Activated CD4-positive, alpha-beta T cell treated with anti-CD3 and anti-CD28 coated beads for 36 hours (primary cell): ENCODE results near the gene DDX52. TPM values are rescaled to one million over a fixed set of nuclear protein-coding genes. Genes with fewer than 3 reads are reported as not detected.
"Not testable (repeated sequence)": the region's sequence is repeated elsewhere in the genome, so short reads cannot be mapped to it uniquely, and the experiment has no call there.

Experiments
- ATAC-seq: fragments of 200-7000 bp; cut with Tn5 transposase; one replicate; pipeline ENCODE4 v1.10.0; 2021; ENCODE audit warnings: mild to moderate bottlenecking, moderate library complexity
- CTCF ChIA-PET: fragments of 350-600 bp; sonication (Branson Sonifier 250); formaldehyde crosslinking; loops from one replicate; lab custom pipeline; 2021; ENCODE audit warnings: antibody characterized with exemption; lab: Charles Lee
- POLR2A ChIA-PET: fragments of 350-600 bp; sonication (Branson Sonifier 250); formaldehyde crosslinking; loops from one replicate; lab custom pipeline; 2021; ENCODE audit warnings: antibody characterized with exemption, inconsistent platforms; lab: Charles Lee
- DNase-seq: peaks from one replicate; pipeline ENCODE4 v3.0.0-alpha.2; 2020
- H3K27ac Mint-ChIP-seq: one replicate; pipeline ENCODE4 v1.8.0; 2021; ENCODE audit warnings: mixed read lengths
- H3K27me3 Mint-ChIP-seq: one replicate; pipeline ENCODE4 v1.8.0; 2021; ENCODE audit warnings: mixed read lengths
- H3K36me3 Mint-ChIP-seq: one replicate; pipeline ENCODE4 v1.8.0; 2021; ENCODE audit warnings: low read depth, mixed read lengths
- H3K4me1 Mint-ChIP-seq: one replicate; pipeline ENCODE4 v1.8.0; 2021; ENCODE audit warnings: mixed read lengths
- H3K4me3 Mint-ChIP-seq: one replicate; pipeline ENCODE4 v1.8.0; 2021; ENCODE audit warnings: mild to moderate bottlenecking, moderate library complexity, mixed read lengths
- H3K9me3 Mint-ChIP-seq: one replicate; pipeline ENCODE4 v1.8.0; 2021; ENCODE audit warnings: low read depth, mixed read lengths
- intact Hi-C, 2 experiments: fragments of 100-400 bp; cut with DNase I in 1 of 2; cut with micrococcal nuclease in 1 of 2; formaldehyde crosslinking; loops; one replicate each; pipeline versions ENCODE4 v1.14.2 to v1.15.1; 2022 to 2024; cut with DNase I, micrococcal nuclease
- total RNA-seq, 2 experiments: library from RNA; stranded (reverse); gene quantifications; one replicate each; pipeline ENCODE4 v1.2.3, GENCODE V29; 2021

DDX52 gene, protein sequence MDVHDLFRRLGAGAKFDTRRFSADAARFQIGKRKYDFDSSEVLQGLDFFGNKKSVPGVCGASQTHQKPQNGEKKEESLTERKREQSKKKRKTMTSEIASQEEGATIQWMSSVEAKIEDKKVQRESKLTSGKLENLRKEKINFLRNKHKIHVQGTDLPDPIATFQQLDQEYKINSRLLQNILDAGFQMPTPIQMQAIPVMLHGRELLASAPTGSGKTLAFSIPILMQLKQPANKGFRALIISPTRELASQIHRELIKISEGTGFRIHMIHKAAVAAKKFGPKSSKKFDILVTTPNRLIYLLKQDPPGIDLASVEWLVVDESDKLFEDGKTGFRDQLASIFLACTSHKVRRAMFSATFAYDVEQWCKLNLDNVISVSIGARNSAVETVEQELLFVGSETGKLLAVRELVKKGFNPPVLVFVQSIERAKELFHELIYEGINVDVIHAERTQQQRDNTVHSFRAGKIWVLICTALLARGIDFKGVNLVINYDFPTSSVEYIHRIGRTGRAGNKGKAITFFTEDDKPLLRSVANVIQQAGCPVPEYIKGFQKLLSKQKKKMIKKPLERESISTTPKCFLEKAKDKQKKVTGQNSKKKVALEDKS
- 10 to 100 TPM; 34.6 to 41.7 TPM for total RNA-seq

DNA sequence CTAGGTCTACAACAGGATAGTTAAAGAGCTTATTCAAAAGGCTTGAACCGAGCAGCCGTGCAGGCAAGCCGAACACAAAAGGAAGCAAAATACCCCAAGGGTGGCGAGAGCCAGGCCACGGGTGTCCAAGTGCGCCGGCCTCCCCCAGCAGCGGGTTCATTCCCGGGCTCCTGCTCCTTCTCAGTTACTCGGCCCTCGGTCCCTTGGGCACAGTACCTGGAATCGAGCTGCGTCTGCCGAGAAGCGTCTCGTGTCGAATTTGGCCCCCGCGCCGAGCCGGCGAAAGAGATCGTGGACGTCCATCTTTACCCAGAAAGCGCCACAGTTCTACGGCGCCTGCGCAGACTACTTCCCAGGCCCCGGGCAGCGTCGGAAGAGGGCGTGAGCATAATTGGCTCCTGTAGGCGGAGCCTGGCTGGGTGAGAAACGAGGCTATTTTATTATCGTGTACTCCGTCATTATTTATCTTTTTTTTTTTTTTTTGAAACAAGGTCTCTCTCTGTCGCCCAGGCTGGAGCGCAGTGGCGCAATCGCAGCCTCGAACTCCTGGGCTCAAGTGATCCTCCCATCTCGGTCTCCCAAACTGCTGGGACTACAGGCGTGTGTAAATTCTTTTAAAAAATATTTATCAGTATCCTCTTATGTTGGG lies at the start of gene DDX52:
Gene DDX52 (minus strand): TSS at position 329 of the 649 bp plus-strand sequence. CDS start 26 bp downstream, at position 303.
- no peaks in the 10 kb centered on the region for H3K9me3 Mint-ChIP-seq
- peak; percentile 99 for ATAC-seq
- ChIA-PET CTCF (interaction anchor here (0.6 to 1.1 kb wide), 3 partner anchors 173 to 229 kb away, joined by 3 read pairs; no protein-coding TSS in a partner anchor), POLR2A (interaction anchor here (0.5 kb wide), 1 partner anchor 291 kb away, joined by 3 read pairs; no protein-coding TSS in a partner anchor)
- peak; percentile 93 for DNase-seq
- peaks cover 25% of the 10 kb centered on the region for H3K4me1 Mint-ChIP-seq
- intact Hi-C loops = loop anchor here (1.0 to 5.0 kb wide), 6 partner anchors 34 to 695 kb away; partner anchors contain the start of genes SYNRG (in 2 of the 2) and AATF (in 1 of the 2)
- peak within 1 kb of the TSS; percentile 94 for H3K4me3 Mint-ChIP-seq
- peaks cover 24% of the 10 kb centered on the region for H3K27me3 Mint-ChIP-seq
- peaks cover 25% of the 10 kb centered on the region for H3K36me3 Mint-ChIP-seq
- H3K27ac Mint-ChIP-seq = peak within 1 kb of the TSS; percentile 91

DNA sequence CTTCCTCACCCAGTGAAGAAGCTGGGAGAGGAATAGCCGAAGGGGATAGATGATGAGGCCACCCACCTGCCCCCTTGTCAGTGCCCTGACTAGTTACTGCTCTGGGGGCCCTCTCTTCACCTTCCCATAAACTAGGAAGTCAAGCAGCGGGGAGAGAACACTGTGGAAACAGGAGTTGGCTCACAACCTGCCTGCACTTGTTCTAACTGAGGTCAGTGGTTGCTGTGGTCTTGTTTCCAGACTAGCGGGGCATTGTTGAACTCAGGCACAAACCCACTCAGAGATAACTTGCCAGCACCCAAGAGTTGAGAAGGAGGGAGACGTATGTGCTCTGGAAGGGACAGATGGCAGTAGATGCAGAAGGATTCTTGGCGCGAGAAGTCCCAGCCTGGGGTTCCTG lies 48.6 kb upstream of the DDX52 start:
- Mint-ChIP-seq H3K4me3 (no peak overlapping the region), H3K36me3 (no peaks in the 10 kb centered on the region), H3K27me3 (peaks cover 4% of the 10 kb centered on the region), H3K27ac (no peak overlapping the region), H3K4me1 (no peaks in the 10 kb centered on the region), H3K9me3 (peaks cover 2% of the 10 kb centered on the region)
- ATAC-seq = no peak
- intact Hi-C loops = no loop called here
- CTCF ChIA-PET = no interaction called here
- DNase-seq = no peak
- POLR2A ChIA-PET = no interaction called here

DNA sequence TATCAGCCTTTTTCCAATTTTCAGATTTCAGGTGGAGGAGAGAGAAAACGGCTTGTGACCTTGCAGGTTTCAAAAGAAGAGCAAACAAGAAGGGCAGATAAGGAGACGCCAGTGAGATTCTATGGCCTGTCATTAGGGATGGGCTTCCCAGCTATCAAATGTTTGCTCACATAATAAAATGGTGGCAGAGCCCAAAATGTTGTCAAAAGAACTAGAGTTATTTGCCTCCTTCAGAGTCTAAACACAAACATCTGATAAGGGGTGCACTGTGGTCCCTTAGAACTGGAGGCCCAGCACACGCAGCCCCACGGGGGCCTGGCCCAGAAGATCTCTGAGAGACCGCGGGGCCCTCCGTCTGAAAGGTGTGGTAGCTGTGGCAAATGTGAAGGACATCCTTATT lies 46.1 kb upstream of the DDX52 start:
- no peak for DNase-seq
- Mint-ChIP-seq H3K4me1 (no peaks in the 10 kb centered on the region), H3K27ac (no peak overlapping the region), H3K27me3 (no peaks in the 10 kb centered on the region), H3K4me3 (no peak overlapping the region), H3K36me3 (no peaks in the 10 kb centered on the region), H3K9me3 (no peaks in the 10 kb centered on the region)
- ATAC-seq = no peak
- intact Hi-C loops = no loop called here
- POLR2A ChIA-PET = no interaction called here
- CTCF ChIA-PET = interaction anchor here (0.8 kb wide), 1 partner anchor 9 kb away, joined by 4 read pairs; no protein-coding TSS in a partner anchor

DNA sequence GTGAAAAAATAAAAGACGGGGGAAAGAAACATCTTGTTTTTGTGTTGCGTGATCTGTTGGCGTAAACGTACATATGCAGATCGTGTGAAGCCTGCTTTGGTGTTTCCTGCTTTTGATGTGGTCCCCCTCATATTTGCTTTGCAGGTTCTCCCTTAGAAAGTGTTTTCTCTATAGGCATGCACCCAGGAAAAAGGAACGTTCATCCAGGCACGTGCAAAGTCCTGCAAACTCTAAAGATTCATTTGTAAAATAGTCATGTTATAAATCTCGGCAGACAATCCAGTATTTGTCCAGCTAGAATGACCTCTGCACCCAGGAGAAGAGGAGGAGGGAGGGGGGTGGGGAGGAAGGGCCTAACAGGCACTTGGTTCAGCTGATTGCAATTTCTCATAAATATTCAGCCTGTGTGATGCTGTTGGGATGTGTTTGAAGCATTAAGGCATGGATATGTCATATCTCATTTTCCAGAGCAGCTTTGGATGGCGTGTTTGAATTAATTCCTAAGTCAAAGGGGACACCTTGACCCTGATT lies 40.3 kb upstream of the DDX52 start:
- no peak for ATAC-seq
- H3K4me1 Mint-ChIP-seq = peaks cover 5% of the 10 kb centered on the region

DNA sequence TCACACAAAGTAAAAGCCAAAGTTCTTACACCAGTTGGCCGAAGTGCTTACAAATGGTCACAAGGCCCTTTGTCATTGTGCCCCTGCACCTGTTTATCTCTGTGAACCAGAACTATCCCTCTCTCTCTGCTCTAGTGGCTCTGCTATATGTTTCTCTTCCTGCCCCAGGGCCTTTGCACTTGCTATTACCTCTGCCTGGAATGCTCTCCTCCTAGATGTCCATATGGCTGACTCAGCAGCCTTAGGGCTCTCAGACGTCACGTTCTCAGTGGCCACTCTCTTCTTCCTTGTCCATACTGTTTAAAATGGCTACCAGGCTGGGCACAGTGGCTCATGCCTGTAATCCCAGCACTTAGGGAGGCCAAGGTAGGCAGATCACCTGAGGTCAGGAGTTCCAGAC lies 38.8 kb upstream of the DDX52 start:
- peak overlapping the region; percentile 2 for H3K27ac Mint-ChIP-seq
- CTCF ChIA-PET = interaction anchor here (1.2 kb wide), 1 partner anchor 13 kb away, joined by 3 read pairs; no protein-coding TSS in a partner anchor
- intact Hi-C loops = no loop called here
- POLR2A ChIA-PET = no interaction called here
- H3K4me3 Mint-ChIP-seq = no peak overlapping the region
- DNase-seq (no peak), ATAC-seq (no peak)
- peaks cover 5% of the 10 kb centered on the region for H3K4me1 Mint-ChIP-seq
- H3K36me3 Mint-ChIP-seq = no peaks in the 10 kb centered on the region
- peaks cover 7% of the 10 kb centered on the region for H3K27me3 Mint-ChIP-seq
- no peaks in the 10 kb centered on the region for H3K9me3 Mint-ChIP-seq

More for the DNA sequence above, 40.3 kb upstream of the DDX52 start:
- no peak for DNase-seq
- Mint-ChIP-seq H3K27me3 (peaks cover under 1% of the 10 kb centered on the region), H3K4me3 (no peak overlapping the region), H3K27ac (no peak overlapping the region), H3K36me3 (no peaks in the 10 kb centered on the region), H3K9me3 (no peaks in the 10 kb centered on the region)
- CTCF ChIA-PET = interaction anchor here (0.6 kb wide), 1 partner anchor 132 kb away, joined by 3 read pairs; no protein-coding TSS in a partner anchor
- POLR2A ChIA-PET = no interaction called here
- intact Hi-C loops = no loop called here

DNA sequence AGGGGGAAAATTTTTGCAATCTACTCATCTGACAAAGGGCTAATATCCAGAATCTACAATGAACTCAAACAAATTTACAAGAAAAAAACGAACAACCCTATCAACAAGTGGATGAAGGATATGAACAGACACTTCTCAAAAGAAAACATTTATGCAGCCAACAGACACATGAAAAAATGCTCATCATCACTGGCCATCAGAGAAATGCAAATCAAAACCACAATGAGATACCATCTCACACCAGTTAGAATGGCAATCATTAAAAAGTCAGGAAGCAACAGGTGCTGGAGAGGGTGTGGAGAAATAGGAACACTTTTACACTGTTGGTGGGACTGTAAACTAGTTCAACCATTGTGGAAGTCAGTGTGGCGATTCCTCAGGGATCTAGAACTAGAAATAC lies 36.7 kb upstream of the DDX52 start:
- DNase-seq, CTCF ChIA-PET, H3K36me3 Mint-ChIP-seq, H3K27ac Mint-ChIP-seq, H3K4me1 Mint-ChIP-seq, ATAC-seq, intact Hi-C loops, H3K9me3 Mint-ChIP-seq, POLR2A ChIA-PET, H3K4me3 Mint-ChIP-seq: not testable (repeated sequence)
- peaks cover 17% of the 10 kb centered on the region for H3K27me3 Mint-ChIP-seq

DNA sequence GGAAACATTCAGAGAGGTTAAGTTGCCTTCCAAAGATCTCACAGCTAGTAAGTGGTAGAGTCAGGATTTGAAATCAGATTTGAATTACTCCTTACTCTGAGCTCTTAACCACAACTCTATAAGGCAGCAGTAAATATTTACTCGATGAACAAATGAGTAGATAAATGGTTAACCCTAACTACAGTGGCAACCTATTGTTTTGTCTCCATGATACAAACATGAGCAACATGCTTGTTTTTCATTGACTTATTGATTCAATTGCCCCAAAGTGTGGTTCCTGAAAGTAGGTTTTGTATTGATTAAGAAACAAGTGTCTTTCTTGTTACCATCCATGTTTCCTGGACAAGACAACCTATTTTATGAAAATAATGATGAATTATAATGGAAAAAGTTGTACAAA lies 34.8 kb upstream of the DDX52 start:
- Mint-ChIP-seq H3K36me3 (no peaks in the 10 kb centered on the region), H3K9me3 (no peaks in the 10 kb centered on the region), H3K4me1 (no peaks in the 10 kb centered on the region), H3K27ac (no peak overlapping the region), H3K4me3 (no peak overlapping the region), H3K27me3 (peaks cover 17% of the 10 kb centered on the region)
- POLR2A ChIA-PET = no interaction called here
- CTCF ChIA-PET = no interaction called here
- ATAC-seq (no peak), DNase-seq (no peak)
- intact Hi-C loops = no loop called here

DNA sequence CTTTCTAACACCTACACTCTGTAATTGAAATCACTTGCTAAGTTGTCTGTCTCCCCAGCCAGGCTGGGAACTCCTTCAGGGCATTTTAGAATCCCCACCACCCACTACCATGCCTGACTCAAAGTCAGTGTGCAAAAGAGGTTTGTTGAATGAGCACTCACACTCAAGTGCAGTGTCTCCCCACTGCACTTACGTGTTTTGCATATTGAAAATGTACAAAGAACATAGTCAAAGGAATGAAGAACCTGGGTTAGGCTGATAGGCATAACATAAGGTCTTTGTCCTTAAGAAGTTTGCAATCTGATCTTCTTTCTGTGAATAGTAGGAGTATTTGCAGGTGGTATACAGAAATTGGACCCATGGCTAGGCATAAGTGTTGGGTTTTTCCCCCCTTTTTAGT lies 33.8 kb upstream of the DDX52 start:
- H3K27me3 Mint-ChIP-seq = peaks cover 17% of the 10 kb centered on the region
- POLR2A ChIA-PET = no interaction called here
- no peak overlapping the region for H3K27ac Mint-ChIP-seq
- H3K36me3 Mint-ChIP-seq = no peaks in the 10 kb centered on the region
- ATAC-seq (no peak), DNase-seq (no peak)
- intact Hi-C loops = no loop called here
- no peaks in the 10 kb centered on the region for H3K9me3 Mint-ChIP-seq
- CTCF ChIA-PET = no interaction called here
- H3K4me1 Mint-ChIP-seq = no peaks in the 10 kb centered on the region
- H3K4me3 Mint-ChIP-seq = no peak overlapping the region

DNA sequence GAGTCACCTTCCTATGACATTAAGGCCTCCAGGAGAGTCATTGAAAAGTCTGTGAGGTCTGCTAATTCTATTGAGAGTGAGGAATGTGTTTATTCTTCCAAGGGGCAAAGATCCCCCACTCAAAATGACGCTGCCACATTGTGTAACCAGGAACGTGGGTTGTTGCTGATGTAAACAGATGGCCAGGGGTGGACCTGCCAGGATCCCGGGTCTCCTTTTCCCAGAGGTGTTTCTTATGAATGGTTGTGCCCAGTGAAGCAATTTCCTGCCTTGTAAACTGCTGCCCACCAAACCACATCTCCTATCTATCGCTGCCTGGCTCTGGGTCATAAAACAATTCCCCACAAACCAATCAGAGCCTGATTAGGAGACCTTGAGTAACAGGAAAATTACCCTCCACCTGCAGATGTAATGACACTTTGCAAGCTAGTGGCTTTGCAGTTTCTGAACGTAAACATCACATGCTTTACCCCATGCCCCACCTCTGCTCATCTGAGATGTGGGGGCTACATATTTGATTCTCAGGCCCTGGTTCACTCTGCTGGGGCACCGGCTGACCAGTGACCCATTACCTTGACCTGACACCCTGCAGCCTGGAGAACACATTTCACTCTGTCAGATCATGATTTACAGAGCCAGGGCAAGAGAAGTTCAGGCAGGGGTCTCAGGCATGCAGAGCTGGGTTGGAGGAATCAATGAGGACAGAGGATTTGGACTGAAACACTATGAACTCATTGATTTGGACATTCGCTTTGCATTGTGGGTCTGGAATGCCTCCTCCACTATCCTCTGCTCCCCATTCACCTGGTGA lies 33.1 kb upstream of the DDX52 start:
- CTCF ChIA-PET = no interaction called here

DNA sequence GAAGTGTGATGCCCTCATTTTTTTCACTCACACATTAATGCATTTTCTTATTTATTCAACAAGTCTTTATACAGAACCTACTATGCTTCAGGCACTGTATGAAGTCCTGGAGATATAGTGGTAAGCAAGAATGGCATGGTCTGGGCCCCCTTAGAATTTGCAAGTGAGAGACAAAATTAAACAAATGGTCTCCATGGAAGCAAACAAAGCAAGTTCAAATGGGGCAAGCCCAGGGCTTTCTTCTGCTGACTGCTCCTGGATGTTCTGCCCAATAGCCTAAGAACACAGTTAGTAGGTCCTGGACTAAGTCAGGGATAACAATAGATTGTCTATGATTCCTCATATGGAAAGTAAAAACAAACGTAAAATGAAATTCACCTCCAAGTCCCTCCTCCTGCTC lies 31.3 kb upstream of the DDX52 start:
- Mint-ChIP-seq H3K36me3 (no peaks in the 10 kb centered on the region), H3K27ac (no peak overlapping the region), H3K4me1 (no peaks in the 10 kb centered on the region), H3K4me3 (no peak overlapping the region), H3K27me3 (peaks cover 17% of the 10 kb centered on the region), H3K9me3 (no peaks in the 10 kb centered on the region)
- ATAC-seq = no peak
- ChIA-PET CTCF (interaction anchor here (0.6 kb wide), 2 partner anchors 99 to 139 kb away, joined by 5 to 6 read pairs; no protein-coding TSS in a partner anchor), POLR2A (no interaction called here)
- intact Hi-C loops = no loop called here
- DNase-seq = no peak

More for the DNA sequence above, 33.1 kb upstream of the DDX52 start:
- ATAC-seq = no peak
- intact Hi-C loops = no loop called here
- Mint-ChIP-seq H3K27ac (no peak overlapping the region), H3K4me3 (no peak overlapping the region), H3K27me3 (peaks cover 17% of the 10 kb centered on the region), H3K4me1 (no peaks in the 10 kb centered on the region), H3K36me3 (no peaks in the 10 kb centered on the region), H3K9me3 (no peaks in the 10 kb centered on the region)
- POLR2A ChIA-PET = no interaction called here
- DNase-seq = no peak
